Hepatocyte (in vitro differentiated cells): ENCODE measurements around the gene APOB. TPM values are rescaled to one million over a fixed set of nuclear protein-coding genes. Genes with fewer than 3 reads are reported as not detected.

ENCODE experiments used
- DNase-seq: peaks from one replicate; pipeline ENCODE4 v3.0.0-alpha.2; 2016; ENCODE audit warnings: low spot score
- H2AFZ ChIP-seq: fragments of 200-600 bp; sonication (generic); 2 replicates; pipeline ENCODE4 v1.6.0; 2016; ENCODE audit warnings: antibody characterized with exemption, mild to moderate bottlenecking
- H3K27ac ChIP-seq: fragments of 200-600 bp; sonication (generic); 2 replicates; pipeline ENCODE4 v1.5.1; 2016; ENCODE audit warnings: mild to moderate bottlenecking
- H3K27me3 ChIP-seq: fragments of 200-600 bp; sonication (generic); 2 replicates; pipeline ENCODE4 v1.6.1; 2016
- H3K36me3 ChIP-seq: fragments of 200-600 bp; sonication (generic); replicated peaks from 2 replicates; pipeline ENCODE4 v1.5.1; 2016; ENCODE audit warnings: low read depth; ENCODE audit not compliant: insufficient read depth
- H3K4me1 ChIP-seq: fragments of 200-600 bp; sonication (generic); 2 replicates; pipeline ENCODE4 v1.5.1; 2016; ENCODE audit warnings: mild to moderate bottlenecking, moderate library complexity; ENCODE audit not compliant: insufficient read depth
- H3K4me2 ChIP-seq: fragments of 200-600 bp; sonication (generic); 2 replicates; pipeline ENCODE4 v1.6.0; 2016
- H3K4me3 ChIP-seq: fragments of 200-600 bp; sonication (generic); 2 replicates; pipeline ENCODE4 v1.5.1; 2016; ENCODE audit warnings: mild to moderate bottlenecking
- H3K79me2 ChIP-seq: fragments of 200-600 bp; sonication (generic); 2 replicates; pipeline ENCODE4 v1.6.0; 2017; ENCODE audit warnings: mild to moderate bottlenecking
- H3K9me2 ChIP-seq: fragments of 200-600 bp; sonication (generic); replicated peaks from 2 replicates; pipeline ENCODE4 v1.6.0; 2017; ENCODE audit warnings: mild to moderate bottlenecking; ENCODE audit not compliant: insufficient read depth
- H3K9me3 ChIP-seq: fragments of 200-600 bp; sonication (generic); 2 replicates; pipeline ENCODE4 v1.5.1; 2016; ENCODE audit warnings: low read depth, mild to moderate bottlenecking
- H4K20me1 ChIP-seq: fragments of 200-600 bp; sonication (generic); 2 replicates; pipeline ENCODE4 v1.6.0; 2016; ENCODE audit warnings: mild to moderate bottlenecking; ENCODE audit not compliant: insufficient read depth, poor library complexity, severe bottlenecking
- CTCF ChIP-seq: fragments of 200-600 bp; sonication (generic); IDR thresholded peaks from 2 replicates; pipeline ENCODE4 v1.5.1; 2016; ENCODE audit warnings: antibody characterized with exemption, mild to moderate bottlenecking; ENCODE audit not compliant: poor library complexity
- EZH2 ChIP-seq: fragments of 200-600 bp; sonication (generic); IDR thresholded peaks from 2 replicates; pipeline ENCODE4 v1.6.1; 2016; ENCODE audit warnings: antibody characterized with exemption, mild to moderate bottlenecking, borderline replicate concordance
- EZH2phosphoT487 ChIP-seq: fragments of 200-600 bp; sonication (generic); IDR thresholded peaks from one replicate; pipeline ENCODE4 v1.6.1; 2018; ENCODE audit warnings: antibody characterized with exemption, mild to moderate bottlenecking, low read depth, moderate library complexity; ENCODE audit not compliant: unreplicated experiment, severe bottlenecking
- WGBS: methylation state at CpG from one replicate; pipeline ENCODE4 v1.1.6; 2016; ENCODE audit warnings: low lambda C conversion rate; ENCODE audit errors: missing lambda C conversion rate; 5-methylcytosine and 5-hydroxymethylcytosine counted together
- polyA plus RNA-seq: library from polyadenylated mRNA; unstranded; fragments of >200 nt; fragmentation: Nextera tagmentation; extraction: Ambion mirVana; gene quantifications from 2 replicates; pipeline ENCODE4 v1.2.1, GENCODE V29; 2016
- total RNA-seq: library from RNA; depleted of rRNA; stranded (reverse); fragments of >200 nt; gene quantifications from 2 replicates; pipeline ENCODE4 v1.2.3, GENCODE V29; 2014

Gene APOB
- total and polyA plus RNA-seq, 2 experiments from 2014 or later: 184 to 814 TPM

DNA sequence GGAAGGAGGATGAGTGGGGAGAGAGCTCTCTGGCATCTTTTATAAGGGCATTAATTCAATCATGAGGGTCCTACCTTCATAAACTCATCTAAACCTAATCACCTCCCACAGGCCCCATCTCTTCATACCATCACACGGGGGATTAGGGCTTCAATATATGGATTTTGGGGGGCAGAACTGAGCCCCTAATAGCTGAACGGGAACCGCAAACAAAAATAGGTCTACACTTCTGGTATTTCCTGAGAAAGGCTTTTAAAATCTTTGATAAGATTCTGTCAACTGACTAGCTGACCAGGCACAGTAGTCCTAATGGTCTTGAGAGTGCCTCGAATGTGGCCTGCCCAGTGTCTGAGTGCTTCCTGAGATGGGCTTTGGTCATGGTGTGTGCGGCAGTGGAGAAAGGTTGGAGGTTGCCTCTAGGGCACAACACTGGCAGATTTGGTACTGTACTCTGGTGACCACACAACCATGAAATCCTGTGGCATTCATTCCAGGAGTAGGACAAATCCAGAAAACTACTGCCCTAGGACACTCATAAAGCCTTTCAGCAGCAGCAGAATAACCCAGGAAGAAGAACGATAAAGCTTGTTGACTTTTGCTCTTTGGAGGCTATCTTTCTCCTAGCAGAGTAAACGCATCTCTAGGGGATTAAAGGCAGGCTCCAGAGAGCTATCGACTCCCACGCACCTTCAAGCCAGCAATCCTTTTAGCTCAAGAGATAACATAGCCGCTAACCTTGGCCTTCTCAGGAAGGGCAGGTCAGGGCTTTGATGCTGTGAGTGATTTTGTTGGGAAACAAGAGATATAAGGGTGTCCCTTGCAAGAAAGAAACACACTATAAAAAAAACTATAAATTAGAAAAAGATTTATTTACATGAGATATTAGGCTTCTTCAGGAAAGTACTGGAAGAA lies 12.3 kb upstream of the APOB start:
- Histone ChIP-seq H3K9me2 (no peaks in the 10 kb centered on the region), H4K20me1 (no peaks in the 10 kb centered on the region), H3K4me2 (no peak overlapping the region), H3K79me2 (no peaks in the 10 kb centered on the region), H3K4me3 (no peak overlapping the region), H3K27ac (no peak overlapping the region), H3K27me3 (no peaks in the 10 kb centered on the region), H3K36me3 (no peaks in the 10 kb centered on the region), H2AFZ (no peak overlapping the region), H3K9me3 (no peaks in the 10 kb centered on the region), H3K4me1 (no peaks in the 10 kb centered on the region)
- no peak for TF ChIP-seq CTCF
- DNase-seq: peak; percentile 42
- WGBS: 38% methylated on average over 10 of the region's 10 CpGs

GRCh38 chr2:21055451-21055850 lies 11.6 kb upstream of the APOB start:
- WGBS: 63% methylated on average over 3 of the region's 3 CpGs
- no peak for TF ChIP-seq CTCF
- no peak for TF ChIP-seq EZH2phosphoT487
- TF ChIP-seq EZH2: no peak
- H3K36me3 ChIP-seq: no peaks in the 10 kb centered on the region

DNA sequence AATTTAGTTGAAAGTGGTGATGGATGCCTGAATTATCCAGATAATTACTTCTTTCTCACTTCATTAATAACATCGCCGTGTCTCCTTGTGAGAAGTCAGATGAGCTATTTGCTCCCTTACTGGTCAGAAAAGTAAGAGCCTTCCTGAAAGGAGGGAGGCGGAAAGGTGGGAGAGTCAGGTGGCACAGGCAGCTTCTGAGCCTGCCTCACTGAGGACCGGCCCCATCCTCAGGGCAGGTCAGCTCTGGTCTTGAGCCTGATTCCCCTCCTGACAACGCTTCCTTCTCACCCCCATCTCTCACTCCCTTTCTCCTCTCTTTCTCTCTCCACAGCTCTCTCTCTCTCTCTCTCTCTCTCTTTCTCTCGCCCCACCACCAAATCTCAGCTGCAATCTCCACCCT lies 10.1 kb upstream of the APOB start:
- WGBS: 94% methylated on average over 6 of the region's 6 CpGs
- H3K9me2 ChIP-seq: no peaks in the 10 kb centered on the region

More at GRCh38 chr2:21055451-21055850, 11.6 kb upstream of the APOB start:
- Histone ChIP-seq H3K4me1 (no peaks in the 10 kb centered on the region), H3K4me3 (no peak overlapping the region), H3K4me2 (no peak overlapping the region), H3K27ac (no peak overlapping the region), H3K9me3 (no peaks in the 10 kb centered on the region), H3K27me3 (no peaks in the 10 kb centered on the region), H2AFZ (no peak overlapping the region), H3K79me2 (no peaks in the 10 kb centered on the region), H4K20me1 (no peaks in the 10 kb centered on the region), H3K9me2 (no peaks in the 10 kb centered on the region)
- no peak for DNase-seq

More for the DNA sequence above, 10.1 kb upstream of the APOB start:
- TF ChIP-seq EZH2 (no peak), CTCF (no peak), EZH2phosphoT487 (no peak)
- no peak overlapping the region for H2AFZ ChIP-seq
- no peak overlapping the region for H3K4me2 ChIP-seq
- no peak overlapping the region for H3K4me3 ChIP-seq
- DNase-seq: no peak
- H3K36me3 ChIP-seq: no peaks in the 10 kb centered on the region
- no peaks in the 10 kb centered on the region for H3K9me3 ChIP-seq
- no peaks in the 10 kb centered on the region for H3K27me3 ChIP-seq
- H4K20me1 ChIP-seq: no peaks in the 10 kb centered on the region
- H3K27ac ChIP-seq: no peak overlapping the region
- no peaks in the 10 kb centered on the region for H3K4me1 ChIP-seq
- H3K79me2 ChIP-seq: no peaks in the 10 kb centered on the region
